GM13976 (cell line): ENCODE results near the gene GNB3.
"Not testable (repeated sequence)": the region's sequence is repeated elsewhere in the genome, so short reads cannot be mapped to it uniquely, and the experiment has no call there.

Source experiments
- DNase-seq: peaks from one replicate; pipeline ENCODE4 v3.0.0; 2012; ENCODE audit warnings: low spot score
- CTCF ChIP-seq: IDR thresholded peaks from 2 replicates; pipeline ENCODE4 v1.5.1; 2012; ENCODE audit warnings: borderline replicate concordance, mild to moderate bottlenecking; ENCODE audit not compliant: insufficient read depth; ENCODE audit errors: extremely low read depth, missing control alignments, control extremely low read depth
- in situ Hi-C: fragments of 300-500 bp; cut with MboI; formaldehyde crosslinking; loops from one replicate; pipeline ENCODE4 v1.12.0; 2022; ENCODE audit warnings: low sequenced_read_pairs, mixed read lengths, inconsistent platforms; ENCODE audit not compliant: unreplicated experiment

The GNB3 gene

GRCh38 chr12:6883252-6883651 is 42.5 kb downstream of the GNB3 start:
- in situ Hi-C loops: no loop called here
- no peak for DNase-seq
- TF ChIP-seq CTCF: no peak

GRCh38 chr12:6883683-6884082 is 43.0 kb downstream of the GNB3 start:
- TF ChIP-seq CTCF: no peak
- in situ Hi-C loops: no loop called here
- no peak for DNase-seq

GRCh38 chr12:6884539-6884938 is 43.8 kb downstream of the GNB3 start:
- in situ Hi-C loops: no loop called here
- DNase-seq: no peak
- no peak for TF ChIP-seq CTCF

GRCh38 chr12:6886206-6886999 is 45.7 kb downstream of the GNB3 start:
- in situ Hi-C loops, DNase-seq: not testable (repeated sequence)

- in situ Hi-C loops: no loop called here
- no peak for TF ChIP-seq CTCF
- DNase-seq: no peak
Measured at GRCh38 chr12:6887460-6887859, 46.7 kb downstream of the GNB3 start.

- no peak for TF ChIP-seq CTCF
- in situ Hi-C loops: no loop called here
- DNase-seq: no peak
Measured at GRCh38 chr12:6888360-6888759, 47.6 kb downstream of the GNB3 start.

GRCh38 chr12:6888794-6889193 is 48.1 kb downstream of the GNB3 start:
- DNase-seq, in situ Hi-C loops: not testable (repeated sequence)

- DNase-seq, in situ Hi-C loops: not testable (repeated sequence)
Measured at GRCh38 chr12:6889775-6890573, 49.2 kb downstream of the GNB3 start.
